Measurements from ENCODE around the gene PTPN6.

Gene PTPN6

GRCh38 chr12:7005311-7005710 is 54.2 kb downstream of the PTPN6 start:
- ChIA-PET CTCF (interaction anchor here (1.0 kb wide), 1 partner anchor 25 kb away, joined by 3 read pairs; no protein-coding TSS in a partner anchor), POLR2A (interaction anchor here (0.8 to 1.2 kb wide), 2 partner anchors 20 to 43 kb away, joined by 3 to 4 read pairs; no protein-coding TSS in a partner anchor)
- TF ChIP-seq BHLHE40 (IDR thresholded peaks at IDR 0.05; ENCODE audit: borderline replicate concordance) (no peak), HDGF (IDR thresholded peaks at IDR 0.05; ENCODE audit: borderline replicate concordance) (no peak), SUZ12 (IDR thresholded peaks at IDR 0.05) (no peak), FOXK2 (IDR thresholded peaks at IDR 0.05) (no peak), L3MBTL2 (conservative IDR thresholded peaks at IDR 0.05) (no peak), LEF1 (IDR thresholded peaks at IDR 0.05; ENCODE audit: borderline replicate concordance) (no peak), CTBP1 (IDR thresholded peaks at IDR 0.05; ENCODE audit: borderline replicate concordance) (no peak), NFRKB (IDR thresholded peaks at IDR 0.05) (no peak), PKNOX1 (IDR thresholded peaks at IDR 0.05) (no peak), FOXM1 (IDR thresholded peaks at IDR 0.05; ENCODE audit: borderline replicate concordance) (no peak), ELF4 (IDR thresholded peaks at IDR 0.05) (no peak), SP1 (IDR thresholded peaks at IDR 0.05) (no peak), ZNF384 (IDR thresholded peaks at IDR 0.05) (no peak), TARDBP (IDR thresholded peaks at IDR 0.05) (no peak), ARNT (IDR thresholded peaks at IDR 0.05) (no peak)
- DNase-seq (ENCODE audit: extremely low spot score) = no peak

DNA sequence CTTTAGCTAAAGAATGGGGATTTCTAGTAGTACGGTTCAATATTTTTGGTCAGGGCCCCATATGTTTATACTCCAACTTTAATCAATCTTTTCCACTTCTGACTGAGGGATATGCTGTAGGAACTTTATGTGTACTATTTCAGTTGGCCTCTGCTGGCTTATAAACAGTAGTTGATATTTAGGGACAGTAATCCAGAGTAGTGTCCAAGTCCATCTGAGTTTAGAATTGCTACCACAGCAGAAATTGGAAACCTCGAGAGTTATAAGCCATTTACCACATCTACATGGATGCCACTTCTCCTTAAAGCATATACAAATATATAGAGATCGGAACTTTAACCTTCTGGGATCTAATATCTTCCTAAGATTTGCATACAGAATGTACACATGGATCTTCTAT is 55.5 kb downstream of the PTPN6 start:
- ChIA-PET POLR2A (interaction anchor here (1.1 to 1.2 kb wide), 2 partner anchors 21 to 63 kb away, joined by 3 read pairs; partner anchors contain the start of genes C12orf57 and RNU7-1), CTCF (no interaction called here)
- TF ChIP-seq FOXK2 (IDR thresholded peaks at IDR 0.05) (no peak), CTBP1 (IDR thresholded peaks at IDR 0.05; ENCODE audit: borderline replicate concordance) (no peak), SUZ12 (IDR thresholded peaks at IDR 0.05) (no peak), ARNT (IDR thresholded peaks at IDR 0.05) (no peak), NFRKB (IDR thresholded peaks at IDR 0.05) (no peak), ELF4 (IDR thresholded peaks at IDR 0.05) (no peak), LEF1 (IDR thresholded peaks at IDR 0.05; ENCODE audit: borderline replicate concordance) (no peak), ZNF384 (IDR thresholded peaks at IDR 0.05) (no peak), SP1 (IDR thresholded peaks at IDR 0.05) (no peak), L3MBTL2 (conservative IDR thresholded peaks at IDR 0.05) (no peak), HDGF (IDR thresholded peaks at IDR 0.05; ENCODE audit: borderline replicate concordance) (no peak), BHLHE40 (IDR thresholded peaks at IDR 0.05; ENCODE audit: borderline replicate concordance) (no peak), TARDBP (IDR thresholded peaks at IDR 0.05) (no peak), PKNOX1 (IDR thresholded peaks at IDR 0.05) (no peak), FOXA1 (IDR thresholded peaks at IDR 0.05) (no peak), FOXM1 (IDR thresholded peaks at IDR 0.05; ENCODE audit: borderline replicate concordance) (no peak)
- no peak for DNase-seq (ENCODE audit: extremely low spot score)

GRCh38 chr12:7008864-7009263 is 57.7 kb downstream of the PTPN6 start:
- ChIA-PET CTCF (no interaction called here), POLR2A (no interaction called here)
- TF ChIP-seq TARDBP (IDR thresholded peaks at IDR 0.05) (no peak), ELF4 (IDR thresholded peaks at IDR 0.05) (no peak), CTBP1 (IDR thresholded peaks at IDR 0.05; ENCODE audit: borderline replicate concordance) (no peak), FOXK2 (IDR thresholded peaks at IDR 0.05) (no peak), PKNOX1 (IDR thresholded peaks at IDR 0.05) (no peak), FOXM1 (IDR thresholded peaks at IDR 0.05; ENCODE audit: borderline replicate concordance) (no peak), BHLHE40 (IDR thresholded peaks at IDR 0.05; ENCODE audit: borderline replicate concordance) (no peak), HDGF (IDR thresholded peaks at IDR 0.05; ENCODE audit: borderline replicate concordance) (no peak), NFRKB (IDR thresholded peaks at IDR 0.05) (no peak), ARNT (IDR thresholded peaks at IDR 0.05) (no peak), L3MBTL2 (conservative IDR thresholded peaks at IDR 0.05) (no peak), SUZ12 (IDR thresholded peaks at IDR 0.05) (no peak), LEF1 (IDR thresholded peaks at IDR 0.05; ENCODE audit: borderline replicate concordance) (no peak), SP1 (IDR thresholded peaks at IDR 0.05) (no peak), FOXA1 (IDR thresholded peaks at IDR 0.05) (no peak)
- no peak for DNase-seq (ENCODE audit: extremely low spot score)

- no peak for DNase-seq (ENCODE audit: extremely low spot score)
- ChIA-PET CTCF (interaction anchor here (0.6 kb wide), 1 partner anchor 99 kb away, joined by 3 read pairs; no protein-coding TSS in a partner anchor), POLR2A (interaction anchor here (0.5 kb wide), 1 partner anchor 34 kb away, joined by 3 read pairs; no protein-coding TSS in a partner anchor)
- TF ChIP-seq NFRKB (IDR thresholded peaks at IDR 0.05) = no peak
- no peak for TF ChIP-seq SUZ12 (IDR thresholded peaks at IDR 0.05)
- TF ChIP-seq L3MBTL2 (conservative IDR thresholded peaks at IDR 0.05) = no peak
- TF ChIP-seq BHLHE40 (IDR thresholded peaks at IDR 0.05; ENCODE audit: borderline replicate concordance) = no peak
- TF ChIP-seq FOXM1 (IDR thresholded peaks at IDR 0.05; ENCODE audit: borderline replicate concordance) = no peak
- TF ChIP-seq ELF4 (IDR thresholded peaks at IDR 0.05) = no peak
- no peak for TF ChIP-seq FOXK2 (IDR thresholded peaks at IDR 0.05)
- no peak for TF ChIP-seq FOXA1 (IDR thresholded peaks at IDR 0.05)
- TF ChIP-seq TARDBP (IDR thresholded peaks at IDR 0.05) = no peak
- no peak for TF ChIP-seq HDGF (IDR thresholded peaks at IDR 0.05; ENCODE audit: borderline replicate concordance)
- TF ChIP-seq SP1 (IDR thresholded peaks at IDR 0.05) = no peak
- TF ChIP-seq LEF1 (IDR thresholded peaks at IDR 0.05; ENCODE audit: borderline replicate concordance) = no peak
- TF ChIP-seq PKNOX1 (IDR thresholded peaks at IDR 0.05) = no peak
- no peak for TF ChIP-seq ARNT (IDR thresholded peaks at IDR 0.05)
- TF ChIP-seq ZNF384 (IDR thresholded peaks at IDR 0.05) = no peak
- TF ChIP-seq CTBP1 (IDR thresholded peaks at IDR 0.05; ENCODE audit: borderline replicate concordance) = no peak
Measured at GRCh38 chr12:7009512-7009911, 58.4 kb downstream of the PTPN6 start.

All from HEK293T (cell line).